Activated CD8-positive, alpha-beta memory T cell treated with anti-CD3 and anti-CD28 coated beads, Interleukin-2, amount 50 U/mL, for 1 hour (primary cell): ENCODE measurements around the gene SSH2.

Source experiments
- DNase-seq: peaks from one replicate; pipeline ENCODE4 v3.0.0-alpha.2; 2020; ENCODE audit errors: extremely low read depth

SSH2 gene

GRCh38 chr17:29778956-29779811, 150.8 kb downstream of the SSH2 start:
- DNase-seq = peak; percentile 43

- no peak for DNase-seq
These were observed 152.4 kb downstream of the SSH2 start for GRCh38 chr17:29777663-29778062.

GRCh38 chr17:29776026-29776425, 154.0 kb downstream of the SSH2 start:
- DNase-seq = no peak

GRCh38 chr17:29772981-29773380, 157.0 kb downstream of the SSH2 start:
- DNase-seq = no peak

GRCh38 chr17:29771546-29771945, 158.5 kb downstream of the SSH2 start:
- DNase-seq = no peak

- DNase-seq = no peak
These were observed 160.8 kb downstream of the SSH2 start for GRCh38 chr17:29769225-29769624.

GRCh38 chr17:29766796-29767327, 163.2 kb downstream of the SSH2 start:
- no peak for DNase-seq

GRCh38 chr17:29764748-29765147, 165.3 kb downstream of the SSH2 start:
- no peak for DNase-seq

- no peak for DNase-seq
These were observed 165.8 kb downstream of the SSH2 start for GRCh38 chr17:29764217-29764616.

- DNase-seq = no peak
These were observed 166.8 kb downstream of the SSH2 start for GRCh38 chr17:29763273-29763672.

- peak; percentile 68 for DNase-seq
These were observed 168.8 kb downstream of the SSH2 start for GRCh38 chr17:29761040-29761761.

GRCh38 chr17:29760279-29761039, 169.6 kb downstream of the SSH2 start:
- DNase-seq = peak; percentile 46

- no peak for DNase-seq
These were observed 171.8 kb downstream of the SSH2 start for GRCh38 chr17:29758255-29758654.

- DNase-seq = no peak
These were observed 172.2 kb downstream of the SSH2 start for GRCh38 chr17:29757788-29758187.

GRCh38 chr17:29753845-29754439, 176.1 kb downstream of the SSH2 start:
- DNase-seq = no peak

GRCh38 chr17:29749045-29749825, 180.8 kb downstream of the SSH2 start:
- DNase-seq = no peak

GRCh38 chr17:29748400-29748799, 181.6 kb downstream of the SSH2 start:
- DNase-seq = no peak

GRCh38 chr17:29747660-29748059, 182.4 kb downstream of the SSH2 start:
- DNase-seq = no peak

- no peak for DNase-seq
These were observed 183.4 kb downstream of the SSH2 start for GRCh38 chr17:29746669-29747068.

GRCh38 chr17:29744121-29744520, 185.9 kb downstream of the SSH2 start:
- DNase-seq = no peak

- DNase-seq = no peak
These were observed 187.9 kb downstream of the SSH2 start for GRCh38 chr17:29742210-29742513.
